Muscle of arm (tissue), 12 donors: ENCODE results near the gene FBXW4. TPM values are rescaled to one million over a fixed set of nuclear protein-coding genes. Genes with fewer than 3 reads are reported as not detected.
"Not testable (repeated sequence)": the region's sequence is repeated elsewhere in the genome, so short reads cannot be mapped to it uniquely, and the experiment has no call there.

Experiments used
- DNase-seq: peaks from one replicate; pipeline ENCODE4 v3.0.0-alpha.2; 2013
- polyA plus RNA-seq, 12 donors: library from polyadenylated mRNA; unstranded; fragments of 120-200 nt; gene quantifications; one replicate each; pipeline ENCODE4 v1.2.1, GENCODE V29; 2013; ENCODE audit not compliant: insufficient read length in 12 of 12

The FBXW4 gene
- polyA plus RNA-seq, 12 donors, result 25.0 to 55.3 (median 49.9) TPM; not detected in 1

- DNase-seq, result no peak
These were observed 77.0 kb downstream of the FBXW4 start for GRCh38 chr10:101617824-101618568.

GRCh38 chr10:101617102-101617823 is 77.7 kb downstream of the FBXW4 start:
- no peak for DNase-seq

GRCh38 chr10:101616415-101617101 is 78.4 kb downstream of the FBXW4 start:
- DNase-seq, result no peak

GRCh38 chr10:101615525-101616116 is 79.3 kb downstream of the FBXW4 start:
- no peak for DNase-seq

- no peak for DNase-seq
These were observed 80.1 kb downstream of the FBXW4 start for GRCh38 chr10:101614663-101615524.

GRCh38 chr10:101613646-101614045 is 81.3 kb downstream of the FBXW4 start:
- no peak for DNase-seq

GRCh38 chr10:101612872-101613271 is 82.1 kb downstream of the FBXW4 start:
- no peak for DNase-seq

- no peak for DNase-seq
These were observed 82.9 kb downstream of the FBXW4 start for GRCh38 chr10:101612086-101612485.

GRCh38 chr10:101611096-101611905 is 83.7 kb downstream of the FBXW4 start:
- DNase-seq, result no peak

GRCh38 chr10:101609481-101609880 is 85.5 kb downstream of the FBXW4 start:
- no peak for DNase-seq

GRCh38 chr10:101607124-101607523 is 87.8 kb downstream of the FBXW4 start:
- no peak for DNase-seq

GRCh38 chr10:101602761-101603398 is 92.1 kb downstream of the FBXW4 start:
- peak; percentile 57 for DNase-seq

GRCh38 chr10:101601541-101601940 is 93.4 kb downstream of the FBXW4 start:
- DNase-seq, result no peak

- DNase-seq, result no peak
These were observed 97.7 kb downstream of the FBXW4 start for GRCh38 chr10:101597091-101597900.

- peak; percentile 7 for DNase-seq
These were observed 99.2 kb downstream of the FBXW4 start for GRCh38 chr10:101595591-101596433.

- DNase-seq, result not testable (repeated sequence)
These were observed 101.6 kb downstream of the FBXW4 start for GRCh38 chr10:101593331-101593730.

GRCh38 chr10:101588879-101589278 is 106.1 kb downstream of the FBXW4 start:
- no peak for DNase-seq
